RKO (cell line): ENCODE results near the gene AKR7A3.
"Not testable (repeated sequence)": the region's sequence is repeated elsewhere in the genome, so short reads cannot be mapped to it uniquely, and the experiment has no call there.

Experiments
- DNase-seq: peaks from one replicate; pipeline ENCODE4 v3.0.0-alpha.2; 2016; ENCODE audit warnings: low spot score

AKR7A3 gene

DNA sequence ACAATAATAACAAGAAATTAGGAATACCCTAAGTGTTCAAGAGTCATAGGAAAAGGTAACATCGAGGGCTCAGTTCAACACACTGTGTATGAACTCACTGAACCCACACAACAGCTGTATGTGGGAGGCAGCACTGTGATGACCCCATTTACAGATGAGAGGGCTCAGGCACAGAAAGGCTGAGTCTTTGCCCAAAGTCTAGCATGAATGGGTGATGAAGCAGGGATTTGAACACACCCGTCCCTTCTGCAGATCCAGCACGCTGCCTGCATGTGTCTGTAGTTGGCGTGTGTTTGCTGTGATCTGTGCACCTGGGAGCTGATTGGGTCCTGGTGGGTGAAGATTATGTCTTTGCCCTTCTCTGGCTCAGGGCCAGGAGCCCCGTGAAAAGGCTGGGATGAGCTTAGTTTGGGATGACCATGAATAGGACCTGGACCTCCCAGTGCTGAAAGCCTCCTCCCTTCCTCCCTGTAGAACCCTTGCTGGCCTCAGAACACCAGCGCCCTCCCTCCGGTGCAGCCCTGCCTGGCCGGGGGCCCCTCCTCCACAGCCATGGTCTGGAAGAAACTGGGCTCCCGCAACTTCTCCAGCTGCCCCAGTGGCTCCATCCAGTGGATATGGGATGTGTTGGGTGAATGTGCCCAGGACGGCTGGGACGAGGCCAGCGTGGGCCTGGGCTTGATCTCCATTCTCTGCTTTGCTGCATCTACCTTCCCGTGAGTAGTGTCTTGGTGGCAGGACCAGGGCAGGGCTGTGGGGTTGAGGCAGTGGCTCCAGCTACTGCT lies 28.7 kb upstream of the AKR7A3 start:
- no peak for DNase-seq

DNA sequence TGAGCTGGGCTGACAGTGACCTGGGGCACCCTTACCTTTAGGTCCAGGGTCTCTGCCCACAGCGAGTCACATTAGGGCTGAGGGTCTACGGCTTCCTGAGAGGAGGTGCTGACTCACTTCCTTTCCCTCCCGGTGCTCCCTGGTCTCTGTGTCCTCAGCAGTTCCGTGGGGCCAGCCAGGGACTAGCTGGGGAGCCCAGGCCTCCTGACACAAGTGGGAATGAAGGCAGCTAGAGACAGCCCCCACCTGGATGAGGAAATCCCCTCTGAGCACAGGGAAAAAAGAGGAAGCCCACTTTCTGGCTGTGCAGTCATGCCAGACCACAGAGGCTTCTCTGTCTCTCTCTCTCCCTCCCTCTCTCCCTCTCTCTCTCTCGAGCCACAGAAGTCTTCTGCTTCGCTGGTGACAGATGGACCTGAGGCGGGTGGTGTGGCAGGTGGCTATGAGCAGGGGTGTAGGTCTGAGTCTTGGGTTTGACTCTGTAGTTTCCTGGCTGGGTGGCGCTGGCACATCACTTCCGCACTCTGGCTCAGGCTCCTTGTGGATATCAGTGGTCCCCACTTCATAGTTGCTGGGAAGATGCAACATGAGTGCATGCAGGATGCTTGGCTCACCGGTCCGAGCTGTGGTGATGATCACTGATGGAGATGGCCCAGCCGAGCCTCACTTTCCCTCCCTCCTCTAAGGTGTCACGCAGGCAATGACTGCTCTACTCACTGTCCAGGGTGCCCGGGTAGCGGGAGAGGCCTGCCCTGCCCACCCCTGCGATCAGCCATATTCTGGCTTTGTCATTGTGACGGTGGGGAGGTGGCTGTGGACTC lies 27.0 kb upstream of the AKR7A3 start:
- peak; percentile 37 for DNase-seq

DNA sequence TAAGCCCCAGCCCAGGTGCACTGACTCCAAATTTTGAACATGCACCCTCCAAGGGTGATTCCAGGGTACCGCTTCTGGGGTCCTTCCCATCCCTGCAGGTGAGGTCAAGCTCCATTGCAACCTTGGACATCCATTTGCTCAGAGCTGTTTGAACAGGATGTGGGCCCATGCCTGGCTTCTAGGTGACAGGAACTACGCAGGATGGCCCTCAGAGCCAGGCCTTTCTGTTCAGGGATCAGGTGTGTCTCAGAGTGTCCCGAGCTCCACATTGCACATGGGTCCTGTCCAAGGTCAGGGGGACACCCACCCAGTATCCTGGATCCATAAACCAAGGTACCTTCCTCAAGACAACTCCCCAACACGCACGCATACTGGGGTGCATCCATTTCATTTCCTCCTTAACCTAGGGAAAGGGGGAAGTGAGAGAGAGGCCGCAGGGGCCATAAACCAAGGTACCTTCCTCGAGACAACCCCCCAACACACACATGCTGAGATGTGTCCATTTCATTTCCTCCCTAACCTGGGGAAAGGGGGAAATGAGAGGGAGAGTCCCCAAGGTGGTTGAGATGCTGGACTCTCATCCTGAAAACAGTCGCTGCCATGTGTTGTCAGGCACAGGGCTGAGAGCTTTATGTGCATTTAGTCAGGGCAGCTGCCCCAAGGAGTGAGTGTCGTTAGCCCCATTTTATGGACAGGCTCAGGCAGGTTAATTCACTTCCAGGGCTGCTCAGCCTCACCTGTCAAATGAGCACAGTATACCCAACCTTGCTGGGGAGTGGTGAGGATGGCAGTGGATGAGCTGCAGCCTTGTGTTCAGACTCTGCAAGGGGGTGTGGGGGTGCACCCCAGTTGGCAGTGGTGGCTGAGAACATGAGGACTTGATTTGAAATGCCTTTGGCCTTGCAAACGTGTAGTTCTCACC lies 25.7 kb upstream of the AKR7A3 start:
- no peak for DNase-seq

DNA sequence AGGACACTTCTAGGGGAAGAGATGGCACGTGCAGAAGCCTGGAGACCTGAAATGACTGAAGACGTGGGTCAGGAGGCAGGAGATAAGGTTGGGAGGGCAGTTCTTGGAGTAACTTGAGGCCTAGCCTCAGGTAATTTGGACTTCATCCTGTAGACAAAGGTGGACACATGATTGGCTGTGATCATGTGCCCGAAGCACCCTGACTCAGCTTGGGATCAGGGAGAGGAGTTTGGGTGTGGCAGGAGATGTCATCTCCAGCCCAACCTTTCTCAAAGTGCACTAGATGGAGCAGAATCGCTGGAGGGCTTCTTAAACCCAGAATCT lies 25.0 kb upstream of the AKR7A3 start:
- no peak for DNase-seq

DNA sequence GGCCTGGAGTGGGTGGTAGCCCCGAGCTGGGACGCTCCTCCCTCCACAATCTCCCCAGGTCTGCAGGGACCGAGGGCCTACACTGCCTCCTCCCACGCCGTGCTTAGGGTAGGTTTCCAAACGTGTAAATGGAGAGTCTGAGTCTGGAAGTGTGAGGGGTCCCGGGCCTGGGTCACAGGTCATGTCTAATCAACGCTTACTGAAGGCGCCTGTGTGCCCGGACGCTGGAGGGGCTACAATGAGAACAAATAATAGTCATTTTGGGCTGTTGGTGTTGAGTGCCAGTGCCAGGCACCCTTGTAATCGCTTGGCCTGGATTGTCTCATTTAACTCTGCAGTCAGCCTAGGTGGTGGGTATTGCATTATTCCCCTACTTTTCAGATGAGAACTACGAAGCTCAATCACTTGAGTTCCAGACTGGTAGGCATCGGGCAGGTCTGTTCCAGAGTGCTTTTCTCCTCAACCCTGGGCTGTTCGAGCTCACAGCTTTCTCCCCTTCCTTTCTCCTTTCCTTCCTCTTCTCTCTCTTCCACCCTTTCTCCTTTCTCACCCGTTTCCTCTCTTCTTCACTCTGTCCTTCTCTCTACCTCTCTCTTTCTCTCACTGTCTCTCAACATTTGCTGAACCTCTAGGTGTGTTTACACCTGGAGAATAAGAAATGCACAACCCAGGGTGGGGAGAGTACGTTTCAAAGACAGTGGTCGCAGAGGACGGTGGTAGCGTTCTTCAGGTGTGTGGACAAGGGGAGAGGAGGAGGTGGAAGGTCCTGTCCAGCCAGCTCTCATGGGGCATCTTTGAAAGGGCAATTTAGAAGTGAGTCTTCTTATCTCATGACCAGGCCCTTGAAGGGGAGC lies 24.4 kb upstream of the AKR7A3 start:
- peak; percentile 24 for DNase-seq

DNA sequence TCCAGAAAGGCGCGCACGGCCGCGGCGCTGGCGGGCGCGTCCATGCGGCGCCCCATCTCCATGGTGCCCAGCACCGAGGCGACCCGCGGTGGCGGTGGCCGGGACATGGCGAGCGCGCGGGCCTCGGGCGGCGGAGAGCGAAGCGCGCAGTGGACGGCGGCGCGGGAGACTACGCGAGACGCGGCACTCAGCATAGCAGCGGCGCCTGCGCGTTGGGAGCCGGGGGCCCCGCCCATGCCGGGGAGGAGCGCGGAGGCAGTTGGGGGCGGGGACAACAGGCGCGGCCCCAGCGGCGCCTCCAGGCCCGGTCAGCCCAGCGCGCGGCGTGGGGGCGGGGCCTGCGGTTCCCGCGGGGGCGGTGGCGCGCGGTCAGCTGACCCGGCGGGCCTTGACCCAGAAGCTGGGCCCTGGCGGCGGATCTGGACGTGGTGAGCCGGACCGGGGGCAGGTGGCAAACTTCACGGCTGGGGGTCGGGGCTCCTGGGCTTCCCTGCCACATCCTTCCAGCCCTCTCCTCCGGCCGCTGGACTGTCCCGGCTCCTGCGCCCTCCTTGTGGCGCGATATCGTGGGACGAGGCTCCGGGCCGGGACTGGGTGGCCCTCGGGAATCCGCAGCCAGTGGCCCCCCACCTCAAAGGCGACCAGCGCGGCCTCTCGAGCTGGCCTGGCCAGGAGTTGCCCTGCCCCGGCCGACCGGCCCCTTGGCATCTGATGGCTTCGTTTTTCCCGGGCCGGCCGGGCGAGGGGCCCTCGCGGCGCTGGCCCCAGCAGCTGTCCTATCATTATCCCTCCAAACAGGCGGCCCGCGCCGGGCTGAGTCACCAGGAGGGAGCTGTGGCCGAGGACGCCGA lies 23.6 kb upstream of the AKR7A3 start, which contains the start of the genes AKR7A2 and SLC66A1:
Gene AKR7A2 (minus strand): TSS at position 214 of the 851 bp plus-strand sequence. CDS start 20 bp downstream, at position 194.
Gene SLC66A1 (plus strand): TSS at position 396 of the 851 bp plus-strand sequence. CDS start 5,352 bp downstream, outside the sequence.
- peak; percentile 92 for DNase-seq

DNA sequence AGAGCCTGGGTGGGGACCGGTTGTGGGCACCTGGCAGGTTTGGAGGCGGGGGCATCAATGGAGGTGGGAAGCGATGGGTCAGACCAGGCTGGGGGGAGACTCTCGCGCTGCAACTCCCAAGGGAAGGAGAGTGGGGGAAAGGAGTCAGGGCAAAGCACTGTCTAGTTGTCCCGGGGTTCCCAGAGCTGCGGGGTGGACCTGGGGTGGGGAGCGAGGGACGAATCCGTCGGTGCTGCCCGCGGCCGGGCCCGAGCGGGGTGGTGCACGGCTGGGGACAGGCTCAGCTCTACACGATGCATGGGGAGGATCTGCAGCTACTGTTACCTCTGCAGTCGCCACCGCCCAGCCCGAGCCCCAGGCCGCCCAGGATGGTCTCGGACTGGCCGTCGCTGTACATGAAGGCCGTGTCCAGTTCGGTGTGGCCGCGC lies 22.9 kb upstream of the AKR7A3 start:
- no peak for DNase-seq

DNA sequence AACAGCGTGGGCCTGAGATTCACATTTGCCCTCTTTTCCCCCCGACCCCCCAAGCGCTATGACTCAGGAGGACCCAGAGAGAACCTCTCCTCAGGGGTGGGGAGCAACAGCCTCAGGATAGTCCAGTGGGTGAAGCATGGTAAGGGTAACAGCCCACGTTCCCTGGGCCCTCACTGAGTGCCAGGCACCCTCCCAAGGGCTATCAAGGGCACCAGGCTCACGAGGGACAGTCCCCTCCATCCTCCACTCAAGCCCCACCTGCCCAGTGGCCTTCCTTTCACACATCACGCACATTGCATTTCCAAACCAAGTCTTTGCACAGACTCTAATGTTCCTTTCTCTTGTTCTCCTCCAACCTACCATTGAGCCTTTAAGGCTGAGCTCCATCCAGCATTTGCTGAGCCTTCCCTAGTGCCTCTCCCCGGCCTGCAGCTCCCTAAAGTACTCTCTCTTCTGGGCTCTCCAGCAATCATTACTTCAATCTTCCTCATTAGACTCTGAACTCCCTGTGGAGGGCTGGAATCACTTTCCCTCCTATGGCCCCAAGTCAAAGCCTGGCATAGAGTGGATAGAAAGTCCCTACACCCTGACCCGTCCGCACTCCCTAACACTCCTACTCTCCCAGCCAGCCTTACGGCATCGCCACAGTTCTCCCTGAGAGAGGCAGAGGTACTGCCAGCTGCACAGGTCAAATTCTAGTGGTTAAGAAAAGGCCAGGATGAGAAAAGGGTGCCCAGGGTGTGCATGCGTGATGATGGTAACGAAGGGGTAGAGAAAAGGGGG lies 22.3 kb upstream of the AKR7A3 start:
- peak; percentile 26 for DNase-seq

DNA sequence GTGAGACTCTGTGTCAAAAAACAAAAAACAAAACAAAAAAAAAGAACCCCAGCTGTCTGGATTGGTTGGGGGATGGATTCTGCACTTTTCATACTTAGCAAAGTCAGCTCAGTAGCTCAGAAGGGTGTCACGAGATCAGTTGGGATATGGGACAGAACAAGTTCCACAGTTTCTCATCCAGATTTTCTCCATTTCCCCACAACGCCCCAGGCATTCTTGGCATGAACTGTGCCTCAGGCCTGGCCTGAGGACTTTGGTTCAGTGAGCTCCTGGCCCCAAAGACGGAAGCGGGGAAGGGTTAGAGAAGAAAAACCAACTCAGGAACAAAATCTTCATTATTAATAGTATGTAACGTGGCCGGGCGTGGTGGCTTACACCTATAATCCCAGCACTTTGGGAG lies 21.5 kb upstream of the AKR7A3 start:
- no peak for DNase-seq

DNA sequence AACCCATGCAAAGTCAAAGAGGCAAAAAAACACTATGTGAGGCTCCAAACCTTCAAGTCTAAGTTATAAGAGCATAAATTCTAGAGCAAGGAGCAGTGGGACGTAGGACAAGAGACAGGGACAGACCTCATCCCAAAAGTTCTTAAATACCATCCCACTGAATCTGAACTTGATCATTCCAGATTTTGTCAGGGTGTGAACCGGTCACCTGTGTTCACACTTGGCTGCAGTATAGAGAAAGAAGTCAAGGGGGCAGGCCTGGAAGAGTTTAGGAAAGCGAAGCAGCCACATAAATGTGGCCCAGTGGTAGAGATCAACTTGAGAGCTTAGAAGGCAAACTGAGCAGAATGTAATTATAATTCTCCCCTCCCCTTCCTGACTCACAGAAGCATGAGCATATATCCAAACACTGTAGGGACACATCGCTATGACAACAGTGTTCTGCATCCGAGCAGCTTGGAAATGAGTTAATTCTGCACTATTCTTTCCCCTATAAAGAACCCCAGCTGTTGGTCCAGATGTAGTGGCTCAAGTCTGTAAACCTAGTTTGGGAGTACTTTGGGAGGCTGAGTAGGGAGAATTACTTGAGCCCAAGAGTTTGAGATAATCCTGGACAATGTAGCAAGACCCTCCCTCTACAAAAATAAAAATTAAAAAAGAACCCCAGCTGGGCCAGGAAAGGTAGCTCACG lies 20.7 kb upstream of the AKR7A3 start:
- peak; percentile 76 for DNase-seq

DNA sequence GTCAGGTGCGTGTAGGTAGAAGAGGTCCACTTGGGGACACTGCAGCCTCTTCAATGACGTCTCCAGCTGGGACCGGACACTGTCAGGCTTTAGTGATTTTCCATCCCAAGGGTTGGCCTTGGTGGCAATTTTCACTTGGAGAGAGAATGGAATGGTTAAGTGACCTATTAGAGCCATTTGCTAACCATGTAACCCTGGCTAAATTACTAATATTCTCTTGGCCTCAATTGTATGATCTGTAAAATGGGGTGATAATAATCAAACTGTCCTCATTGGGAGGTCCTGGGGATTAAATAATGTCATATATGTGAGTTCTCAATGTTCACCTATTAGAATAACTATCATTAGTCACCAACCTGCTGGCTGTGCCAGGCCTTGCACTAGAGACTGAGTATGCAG lies 19.9 kb upstream of the AKR7A3 start:
- no peak for DNase-seq

DNA sequence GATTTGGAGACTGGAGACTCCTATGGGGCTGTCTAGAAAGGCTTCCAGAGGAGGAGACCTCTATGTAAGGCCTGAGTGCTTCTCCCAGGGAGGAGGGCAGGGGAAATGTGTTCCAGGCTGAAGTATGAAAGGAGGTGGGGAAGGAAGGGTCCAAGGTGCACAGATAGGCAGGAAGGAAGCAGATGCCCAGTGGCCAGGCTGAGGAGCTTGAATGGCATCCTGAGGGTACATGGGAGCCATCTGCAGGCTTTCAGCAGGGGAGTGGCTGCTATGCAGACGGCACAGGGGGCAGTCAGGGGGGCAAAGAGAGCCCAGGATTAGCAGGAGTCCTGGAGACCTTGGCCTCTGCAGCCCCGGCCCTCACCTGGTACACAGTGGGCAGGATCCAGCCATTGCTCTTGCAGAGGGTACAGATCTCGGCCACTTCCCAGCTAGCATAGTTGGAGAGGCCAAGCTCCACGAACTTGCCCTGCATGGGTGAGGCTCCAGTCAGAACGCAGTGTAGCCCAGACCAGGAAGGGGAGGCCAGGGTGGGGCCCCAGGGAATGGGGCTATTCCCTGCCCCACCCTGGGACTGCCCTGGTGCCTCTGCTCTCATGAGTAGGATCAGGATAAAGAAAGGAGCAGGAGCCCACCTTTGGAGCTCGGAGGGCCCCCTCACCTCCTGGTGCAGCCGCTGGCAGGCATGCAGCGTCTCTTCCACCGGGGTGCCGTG lies 19.4 kb upstream of the AKR7A3 start:
- no peak for DNase-seq

DNA sequence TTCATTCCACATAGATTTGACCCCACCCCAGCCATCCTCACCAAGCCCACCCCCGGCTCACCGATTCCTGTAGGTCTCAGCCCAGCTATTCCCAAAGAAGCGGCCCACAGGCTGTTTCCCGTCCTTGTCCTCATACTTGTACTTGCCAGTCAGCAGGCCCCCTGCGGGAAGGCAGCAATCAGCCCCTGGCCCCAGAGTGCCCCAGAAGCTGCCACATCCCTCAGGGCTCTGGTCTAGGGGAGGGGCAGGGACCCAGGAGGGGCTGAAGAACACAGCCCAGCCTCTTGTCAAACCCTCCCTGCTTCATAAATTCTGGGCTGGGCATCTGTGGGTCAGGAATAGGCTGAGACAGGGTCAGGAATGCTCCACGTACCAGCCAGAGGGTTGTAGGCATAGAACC lies 18.4 kb upstream of the AKR7A3 start:
- no peak for DNase-seq

DNA sequence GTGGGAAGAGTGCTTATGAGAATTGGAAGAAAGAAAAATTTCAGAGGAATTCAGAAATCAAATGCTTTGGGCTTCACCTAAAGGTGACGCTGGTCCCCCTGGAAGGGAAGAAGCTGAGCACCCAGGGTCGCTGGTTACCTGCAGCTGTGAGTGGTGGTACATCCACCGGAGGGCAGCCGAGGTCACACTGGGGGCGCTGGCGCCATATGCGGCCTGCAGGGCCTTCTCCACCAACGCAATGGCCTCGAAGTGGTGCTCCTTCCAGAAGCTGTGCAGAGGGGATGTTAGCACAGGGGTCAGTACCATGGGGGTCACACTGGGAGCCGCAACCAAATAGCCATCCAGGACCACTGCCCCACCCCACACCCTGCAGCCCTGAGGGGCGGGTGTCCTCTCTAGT lies 17.3 kb upstream of the AKR7A3 start:
- no peak for DNase-seq

DNA sequence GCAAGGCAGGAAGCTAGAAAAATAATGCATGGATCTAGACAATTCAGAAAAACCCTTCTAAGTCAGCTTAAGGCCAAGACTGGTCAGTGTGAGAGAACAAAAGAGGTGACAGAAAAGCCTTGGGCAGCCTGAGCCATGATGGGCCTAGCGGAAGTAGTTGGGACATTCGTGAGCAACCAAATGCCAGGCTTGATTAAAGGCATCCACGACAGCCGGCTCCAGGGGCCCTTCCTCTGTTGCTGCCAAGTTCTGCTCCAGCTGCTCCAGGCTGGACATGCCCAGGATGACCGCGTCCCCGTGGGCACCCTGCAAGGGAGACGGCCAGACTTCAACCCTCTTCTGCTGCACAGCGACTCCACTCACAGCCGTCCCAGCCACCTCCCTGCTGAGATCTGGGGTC lies 15.5 kb upstream of the AKR7A3 start:
- DNase-seq: not testable (repeated sequence)

DNA sequence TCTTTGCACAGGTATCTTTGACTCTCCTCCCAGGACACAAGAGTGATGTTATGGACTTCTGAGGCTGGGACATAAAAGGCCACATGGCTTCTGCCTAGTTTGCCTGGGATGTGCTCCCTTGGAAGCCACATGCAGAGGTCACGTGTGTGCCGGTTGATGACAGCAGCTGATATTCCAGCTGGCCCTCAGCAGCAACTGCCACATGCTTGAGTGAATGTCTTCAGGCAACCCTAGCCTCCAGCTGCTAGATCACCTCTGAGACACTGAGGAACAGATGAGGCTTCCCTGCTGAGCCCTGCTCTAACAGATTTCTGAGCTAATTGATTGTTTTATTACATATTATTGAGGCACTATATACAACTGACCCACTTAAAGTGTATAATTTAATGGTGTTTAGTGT lies 11.6 kb upstream of the AKR7A3 start:
- no peak for DNase-seq

DNA sequence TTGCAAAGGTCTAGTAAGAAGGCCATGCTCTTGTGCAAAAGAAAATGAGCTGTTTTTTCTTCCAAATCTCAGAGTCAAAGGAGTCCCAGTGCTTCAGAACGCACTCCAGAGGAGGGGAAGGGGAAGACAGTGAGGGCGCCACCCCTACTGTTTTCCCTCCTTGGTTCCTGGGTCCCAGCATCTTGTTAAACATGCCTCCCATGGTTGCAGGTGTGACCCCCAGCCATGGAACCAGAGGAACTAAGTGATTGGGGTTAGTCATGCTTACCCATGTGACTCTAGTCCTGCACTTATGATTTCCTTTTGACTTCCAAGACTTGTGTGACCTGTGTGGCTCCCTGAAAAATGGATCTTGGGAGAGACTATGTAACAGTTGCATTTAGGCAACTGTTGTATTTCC lies 6.1 kb upstream of the AKR7A3 start:
- no peak for DNase-seq

DNA sequence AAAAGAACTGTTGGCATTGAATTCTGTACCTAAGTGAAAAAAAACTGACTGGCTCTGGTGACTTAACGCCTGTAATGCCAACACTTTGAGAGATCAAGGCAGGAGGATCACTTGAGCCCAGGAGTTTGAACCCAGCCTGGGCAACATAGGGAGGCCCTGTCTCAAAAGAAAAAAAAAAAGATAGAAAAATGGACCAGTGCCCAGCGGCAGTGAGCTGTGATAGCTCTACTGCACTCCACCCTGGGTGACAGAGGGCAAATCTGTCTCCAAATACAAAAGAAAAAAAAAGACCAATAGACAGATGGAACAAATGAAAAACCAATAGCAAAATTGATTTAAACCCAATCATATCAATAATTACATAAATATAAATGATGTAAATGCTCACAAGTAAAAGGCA lies 674 bp upstream of the AKR7A3 start:
- no peak for DNase-seq
